ENCODE data around the gene OTULIN. TPM values are rescaled to one million over a fixed set of nuclear protein-coding genes. Genes with fewer than 3 reads are reported as not detected.

OTULIN gene
- total and polyA plus RNA-seq, 2 of the 4 experiments (the other 2 are of a cell fraction): 6.9 to 19.5 TPM

DNA sequence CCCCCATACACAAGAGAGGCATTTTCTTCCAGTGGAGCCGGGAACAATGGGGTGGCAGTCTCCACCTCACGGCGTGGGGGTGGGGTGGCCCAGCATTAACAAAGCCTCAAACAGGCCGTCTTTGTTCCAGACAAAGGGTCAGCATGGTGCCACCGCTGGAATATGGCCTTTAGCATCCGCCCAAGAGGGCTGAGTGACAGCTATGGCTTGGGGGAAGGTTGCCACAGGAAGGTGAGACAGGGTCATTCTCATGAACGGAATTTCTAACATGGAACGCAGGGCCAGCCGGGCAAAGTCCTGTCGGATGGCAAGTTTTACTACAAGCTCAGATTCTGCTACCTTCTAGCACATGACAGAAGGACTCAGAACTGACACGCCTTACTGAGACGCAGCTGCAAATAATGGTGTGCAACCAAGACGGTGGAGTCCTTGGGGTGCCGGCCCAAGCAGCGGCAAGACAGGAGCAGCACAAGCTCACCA lies 64.0 kb downstream of the OTULIN start:
- Histone ChIP-seq H3K27me3 (ENCODE audit: control insufficient read depth, insufficient read depth, low read length) (no peaks in the 10 kb centered on the region), H4K20me1 (ENCODE audit: insufficient read depth, low read length) (no peaks in the 10 kb centered on the region), H3K14ac (replicated peaks; ENCODE audit: low read depth, low read length) (no peak overlapping the region), H2AK5ac (ENCODE audit: low read depth, low read length) (peak overlapping the region; percentile 38; the same call in 1 of the 2 replicates), H3K36me3 (ENCODE audit: control insufficient read depth, insufficient read depth, low read length) (no peaks in the 10 kb centered on the region), H4K5ac (ENCODE audit: low read depth, low read length) (no peak overlapping the region), H3K18ac (ENCODE audit: low read depth, low read length) (no peak overlapping the region), H3K4me1 (ENCODE audit: control insufficient read depth, insufficient read depth, low read length) (peaks cover 10% of the 10 kb centered on the region), H3K9ac (ENCODE audit: low read depth, low read length) (no peak overlapping the region), H3K79me1 (ENCODE audit: low read depth in 1 of 2, low read length in 2 of 2) (peaks cover 0 to 7% of the 10 kb centered on the region in 2 experiments; a peak in 1 of 4 replicates), H3K9me1 (ENCODE audit: insufficient read depth, low read length) (peaks cover 11% of the 10 kb centered on the region), H2AFZ (replicated peaks; ENCODE audit: low read length, poor library complexity) (no peak overlapping the region), H3K56ac (ENCODE audit: extremely low read depth, insufficient read depth, low read length) (no peak overlapping the region), H2AK9ac (replicated peaks; ENCODE audit: low read depth, low read length, poor library complexity) (no peak overlapping the region), H3K23ac (ENCODE audit: low read depth, low read length) (no peak overlapping the region), H3K9me3 (ENCODE audit: control insufficient read depth, insufficient read depth, low read length) (no peaks in the 10 kb centered on the region), H2BK120ac (ENCODE audit: low read depth, low read length) (no peak overlapping the region), H3K4ac (ENCODE audit: low read depth, low read length) (no peak overlapping the region), H2BK5ac (ENCODE audit: low read depth, low read length, poor library complexity, severe bottlenecking) (no peak overlapping the region), H2BK15ac (ENCODE audit: low read depth, low read length) (no peak overlapping the region), H3K4me2 (ENCODE audit: low read depth, low read length) (no peak overlapping the region), H4K91ac (ENCODE audit: insufficient read depth, low read depth, low read length) (no peak overlapping the region), H4K8ac (ENCODE audit: low read depth in 2 of 2, low read length in 2 of 2) (no peak overlapping the region), H2BK20ac (ENCODE audit: low read depth, low read length) (no peak overlapping the region), H3K27ac (ENCODE audit: insufficient read depth, low read length) (no peak overlapping the region), H3K4me3 (ENCODE audit: insufficient read depth, low read depth, low read length) (no peak overlapping the region)
- 91% methylated on average over 4 of the region's 15 CpGs; no CpG with 5 or more reads in 1 of the 2 experiments for WGBS, 2 experiments (ENCODE audit: extremely low coverage in 2 of 2, insufficient read length in 1 of 2)
- POLR2A ChIA-PET (ENCODE audit: unreplicated experiment): no interaction called here
- TF ChIP-seq MXI1 (IDR thresholded peaks at IDR 0.05; ENCODE audit: borderline replicate concordance, low read depth, low read length): no peak
- TF ChIP-seq, protein P1, sequence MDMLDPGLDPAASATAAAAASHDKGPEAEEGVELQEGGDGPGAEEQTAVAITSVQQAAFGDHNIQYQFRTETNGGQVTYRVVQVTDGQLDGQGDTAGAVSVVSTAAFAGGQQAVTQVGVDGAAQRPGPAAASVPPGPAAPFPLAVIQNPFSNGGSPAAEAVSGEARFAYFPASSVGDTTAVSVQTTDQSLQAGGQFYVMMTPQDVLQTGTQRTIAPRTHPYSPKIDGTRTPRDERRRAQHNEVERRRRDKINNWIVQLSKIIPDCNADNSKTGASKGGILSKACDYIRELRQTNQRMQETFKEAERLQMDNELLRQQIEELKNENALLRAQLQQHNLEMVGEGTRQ (IDR thresholded peaks at IDR 0.05; ENCODE audit: low read depth, low read length): no peak
- no peak for TF ChIP-seq RFX5 (IDR thresholded peaks at IDR 0.05; ENCODE audit: low read depth, low read length)
- no peak for TF ChIP-seq MAFK (IDR thresholded peaks at IDR 0.05; ENCODE audit: low read depth, low read length)
- no peak for TF ChIP-seq BHLHE40 (IDR thresholded peaks at IDR 0.05; ENCODE audit: low read depth, low read length)
- no peak for TF ChIP-seq NFE2L2 (IDR thresholded peaks at IDR 0.05; ENCODE audit: low read depth, low read length)
- no peak for TF ChIP-seq CEBPB (IDR thresholded peaks at IDR 0.05; ENCODE audit: low read depth, low read length)
- TF ChIP-seq CHD1 (IDR thresholded peaks at IDR 0.05; ENCODE audit: low read depth, low read length): no peak
- no peak for TF ChIP-seq FOS (IDR thresholded peaks at IDR 0.05; ENCODE audit: low read depth, low read length)
- no peak for TF ChIP-seq MAZ (IDR thresholded peaks at IDR 0.05; ENCODE audit: borderline replicate concordance, low read depth, low read length)
- no peak for TF ChIP-seq RAD21 (IDR thresholded peaks at IDR 0.05; ENCODE audit: low read length)
- TF ChIP-seq RCOR1 (IDR thresholded peaks at IDR 0.05; ENCODE audit: insufficient replicate concordance, low read length): no peak
- TF ChIP-seq CTCF (conservative IDR thresholded peaks at IDR 0.05; ENCODE audit: low read depth, low read length): no peak
- no peak for TF ChIP-seq ELK1 (IDR thresholded peaks at IDR 0.05; ENCODE audit: borderline replicate concordance, low read depth, low read length)
- no peak for TF ChIP-seq POLR2A (IDR thresholded peaks at IDR 0.05; ENCODE audit: low read depth, low read length)
- no peak for TF ChIP-seq SMC3 (IDR thresholded peaks at IDR 0.05; ENCODE audit: low read depth, low read length)
- CTCF ChIA-PET: interaction anchor here (0.7 to 4.0 kb wide), 3 partner anchors 35 to 281 kb away, joined by 4 to 30 read pairs (median 13); no protein-coding TSS in a partner anchor
- dilution Hi-C loops (cut with HindIII; ENCODE audit: low sequenced_read_pairs, unreplicated experiment): no loop called here
- no peak for ATAC-seq (ENCODE audit: low read depth)
- no peak for DNase-seq
- in situ Hi-C loops (cut with MboI; ENCODE audit: low sequenced_read_pairs): no loop called here
- intact Hi-C loops (cut with micrococcal nuclease): loop anchor here (5.0 kb wide), 1 partner anchor 454 kb away; no protein-coding TSS in a partner anchor
- no TSS peak for BruUV-seq (replicated peaks)

All from IMR-90 (cell line).